NCI-H1417 (cell line): ENCODE data around the gene TRDMT1.

ENCODE experiments used
- DNase-seq, 3 experiments: peaks; one replicate each; lab custom pipeline; 2025; lab: John Stamatoyannopoulos, UW

TRDMT1 gene

GRCh38 chr10:17098012-17098411 lies 103.5 kb downstream of the TRDMT1 start:
- no peak for DNase-seq
